Osteoblast (primary cell): ENCODE data around the gene PLXNC1. TPM values are rescaled to one million over a fixed set of nuclear protein-coding genes. Genes with fewer than 3 reads are reported as not detected.

Experiments
- DNase-seq: peaks from one replicate; pipeline ENCODE4 v3.0.0; 2011; ENCODE audit warnings: low spot score, mixed read lengths; ENCODE audit not compliant: insufficient read length; ENCODE audit errors: missing footprints
- H2AFZ ChIP-seq: 2 replicates; pipeline ENCODE4 v1.6.0; 2011; ENCODE audit warnings: mild to moderate bottlenecking, low read length
- H3K27ac ChIP-seq: 2 replicates; pipeline ENCODE4 v1.5.1; 2011; ENCODE audit warnings: mild to moderate bottlenecking, low read depth, low read length, moderate library complexity
- H3K27me3 ChIP-seq: 2 replicates; pipeline ENCODE4 v1.6.0; 2012; ENCODE audit warnings: mild to moderate bottlenecking, control low read depth, inconsistent platforms, low read length, moderate library complexity; ENCODE audit not compliant: insufficient read depth
- H3K36me3 ChIP-seq: 2 replicates; pipeline ENCODE4 v1.5.1; 2011; ENCODE audit warnings: mild to moderate bottlenecking, low read length, control low read depth, moderate library complexity; ENCODE audit not compliant: insufficient read depth
- H3K4me1 ChIP-seq: 2 replicates; pipeline ENCODE4 v1.5.1; 2011; ENCODE audit warnings: mild to moderate bottlenecking, low read length, control low read depth, moderate library complexity; ENCODE audit not compliant: insufficient read depth
- H3K4me2 ChIP-seq: 2 replicates; pipeline ENCODE4 v1.6.0; 2011; ENCODE audit warnings: mild to moderate bottlenecking, low read length; ENCODE audit not compliant: insufficient read depth
- H3K4me3 ChIP-seq: fragments of 200-600 bp; sonication (generic); 3 replicates; pipeline ENCODE4 v1.5.1; 2012; ENCODE audit warnings: mild to moderate bottlenecking, low read length, inconsistent platforms; ENCODE audit not compliant: insufficient read depth
- H3K79me2 ChIP-seq: 2 replicates; pipeline ENCODE4 v1.6.0; 2012; ENCODE audit warnings: mild to moderate bottlenecking, low read length, control low read depth, inconsistent platforms; ENCODE audit not compliant: insufficient read depth
- H3K9me3 ChIP-seq: 2 replicates; pipeline ENCODE4 v1.5.1; 2011; ENCODE audit warnings: low read depth, low read length, control low read depth
- H4K20me1 ChIP-seq: 2 replicates; pipeline ENCODE4 v1.6.0; 2012; ENCODE audit warnings: mild to moderate bottlenecking, low read length, control low read depth; ENCODE audit not compliant: insufficient read depth
- CTCF ChIP-seq: IDR thresholded peaks from 2 replicates; pipeline ENCODE4 v1.5.1; 2011; ENCODE audit warnings: mild to moderate bottlenecking, low read depth, low read length, moderate library complexity; ENCODE audit errors: extremely low read depth
- total RNA-seq: library from RNA; depleted of rRNA; stranded (reverse); fragments of >200 nt; gene quantifications from 2 replicates; pipeline ENCODE4 v1.2.3, GENCODE V29; 2012

PLXNC1 gene
- total RNA-seq, 1 donor: 3.3 TPM

GRCh38 chr12:94147387-94147990, 888 bp upstream of the PLXNC1 start:
- Histone ChIP-seq H2AFZ (no peak overlapping the region), H3K4me2 (peak overlapping the region; percentile 51), H3K4me3 (peak overlapping the region; percentile 40)

GRCh38 chr12:94148739-94149118, 352 bp downstream of the PLXNC1 start:
- DNase-seq: peak; percentile 93

More at GRCh38 chr12:94147387-94147990, 888 bp upstream of the PLXNC1 start:
- H3K27ac ChIP-seq: no peak overlapping the region
- no peaks in the 10 kb centered on the region for H4K20me1 ChIP-seq
- peaks cover 92% of the 10 kb centered on the region for H3K27me3 ChIP-seq
- no peak for TF ChIP-seq CTCF
- no peaks in the 10 kb centered on the region for H3K9me3 ChIP-seq
- H3K79me2 ChIP-seq: no peaks in the 10 kb centered on the region
- no peaks in the 10 kb centered on the region for H3K4me1 ChIP-seq
- DNase-seq: peak; percentile 80
- no peaks in the 10 kb centered on the region for H3K36me3 ChIP-seq

GRCh38 chr12:94149119-94149780, 873 bp downstream of the PLXNC1 start:
- H2AFZ ChIP-seq: no peak overlapping the region
- TF ChIP-seq CTCF: no peak

More at GRCh38 chr12:94148739-94149118, 352 bp downstream of the PLXNC1 start:
- Histone ChIP-seq H3K36me3 (no peaks in the 10 kb centered on the region), H2AFZ (no peak overlapping the region), H3K27ac (no peak overlapping the region), H3K9me3 (no peaks in the 10 kb centered on the region), H3K4me1 (no peaks in the 10 kb centered on the region), H3K79me2 (no peaks in the 10 kb centered on the region), H3K27me3 (peaks cover 92% of the 10 kb centered on the region), H3K4me3 (peak overlapping the region; percentile 40), H4K20me1 (no peaks in the 10 kb centered on the region), H3K4me2 (peak overlapping the region; percentile 51)
- TF ChIP-seq CTCF: no peak

GRCh38 chr12:94149781-94150239, 1.4 kb downstream of the PLXNC1 start:
- no peak overlapping the region for H3K27ac ChIP-seq
- no peaks in the 10 kb centered on the region for H3K4me1 ChIP-seq
- TF ChIP-seq CTCF: no peak
- no peaks in the 10 kb centered on the region for H3K9me3 ChIP-seq
- DNase-seq: peak; percentile 86
- no peak overlapping the region for H3K4me2 ChIP-seq
- no peak overlapping the region for H2AFZ ChIP-seq
- H4K20me1 ChIP-seq: no peaks in the 10 kb centered on the region
- H3K4me3 ChIP-seq: no peak overlapping the region
- H3K27me3 ChIP-seq: peaks cover 92% of the 10 kb centered on the region
- no peaks in the 10 kb centered on the region for H3K36me3 ChIP-seq
- H3K79me2 ChIP-seq: no peaks in the 10 kb centered on the region

More at GRCh38 chr12:94149119-94149780, 873 bp downstream of the PLXNC1 start:
- Histone ChIP-seq H3K4me1 (no peaks in the 10 kb centered on the region), H4K20me1 (no peaks in the 10 kb centered on the region), H3K9me3 (no peaks in the 10 kb centered on the region), H3K36me3 (no peaks in the 10 kb centered on the region), H3K4me3 (peak overlapping the region; percentile 39), H3K27ac (no peak overlapping the region), H3K79me2 (no peaks in the 10 kb centered on the region), H3K4me2 (peak overlapping the region; percentile 43), H3K27me3 (peaks cover 92% of the 10 kb centered on the region)
- peak; percentile 89 for DNase-seq
